WTC11 (cell line): ENCODE results near the gene ACTL7A. TPM values are rescaled to one million over a fixed set of nuclear protein-coding genes. Genes with fewer than 3 reads are reported as not detected.

Source experiments
- ATAC-seq: fragments of 200-7000 bp; cut with Tn5 transposase; 2 replicates; pipeline ENCODE4 v1.10.0; 2021; ENCODE audit warnings: mild to moderate bottlenecking, moderate library complexity
- CTCF ChIA-PET: fragments of 300-600 bp; sonication (Branson Sonifier 250); formaldehyde crosslinking; loops from one replicate; lab custom pipeline; 2021; ENCODE audit warnings: antibody characterized with exemption; lab: Charles Lee
- POLR2A ChIA-PET: fragments of 350-600 bp; sonication (Branson Sonifier 250); formaldehyde crosslinking; loops from one replicate; lab custom pipeline; 2021; ENCODE audit warnings: antibody characterized with exemption; lab: Charles Lee
- DNase-seq: peaks from one replicate; pipeline ENCODE4 v3.0.0; 2021; ENCODE audit warnings: low spot score
- H3K27ac Mint-ChIP-seq: 2 replicates; pipeline ENCODE4 v1.8.0; 2021; ENCODE audit warnings: mixed read lengths
- H3K27me3 Mint-ChIP-seq: 2 replicates; pipeline ENCODE4 v1.8.0; 2021; ENCODE audit warnings: low read depth, mild to moderate bottlenecking, moderate library complexity, mixed read lengths
- H3K36me3 Mint-ChIP-seq: 2 replicates; pipeline ENCODE4 v1.8.0; 2021; ENCODE audit warnings: mixed read lengths
- H3K4me1 Mint-ChIP-seq: 2 replicates; pipeline ENCODE4 v1.8.0; 2022; ENCODE audit warnings: mixed read lengths
- H3K4me3 Mint-ChIP-seq: 2 replicates; pipeline ENCODE4 v1.8.0; 2021; ENCODE audit warnings: mild to moderate bottlenecking, moderate library complexity, mixed read lengths
- H3K9me3 Mint-ChIP-seq: 2 replicates; pipeline ENCODE4 v1.8.0; 2021; ENCODE audit warnings: mixed read lengths
- AFF4 ChIP-seq: sonication (generic); formaldehyde crosslinking; IDR thresholded peaks from 2 replicates; pipeline ENCODE4 v1.8.1; 2023; ENCODE audit warnings: mild to moderate bottlenecking, missing genetic modification reagents, borderline replicate concordance
- ELF4 ChIP-seq: sonication (generic); formaldehyde crosslinking; IDR thresholded peaks from 2 replicates; pipeline ENCODE4 v1.8.1; 2022; ENCODE audit warnings: low read depth, mild to moderate bottlenecking, moderate library complexity, missing genetic modification reagents
- FOXK1 ChIP-seq: sonication (generic); formaldehyde crosslinking; IDR thresholded peaks from 2 replicates; pipeline ENCODE4 v1.8.0; 2022; ENCODE audit warnings: mild to moderate bottlenecking, moderate library complexity, missing genetic modification reagents
- FOXP1 ChIP-seq: sonication (generic); formaldehyde crosslinking; IDR thresholded peaks from 2 replicates; pipeline ENCODE4 v1.8.0; 2022; ENCODE audit warnings: missing genetic modification reagents, mild to moderate bottlenecking, moderate library complexity, borderline replicate concordance
- GRHL2 ChIP-seq: fragments of 250-450 bp; sonication (Bioruptor Pico); IDR thresholded peaks from 2 replicates; pipeline ENCODE4 v1.8.0; 2022; ENCODE audit warnings: mild to moderate bottlenecking, moderate library complexity; ENCODE audit not compliant: insufficient replicate concordance, severe bottlenecking
- JAZF1 ChIP-seq: fragments of 250-450 bp; sonication (Bioruptor Pico); IDR thresholded peaks from 2 replicates; pipeline ENCODE4 v1.9.0; 2021; ENCODE audit warnings: moderate library complexity, mild to moderate bottlenecking, inconsistent platforms
- JUN ChIP-seq: sonication (generic); formaldehyde crosslinking; IDR thresholded peaks from 2 replicates; pipeline ENCODE4 v1.8.0; 2023; ENCODE audit warnings: mild to moderate bottlenecking, missing genetic modification reagents
- MYBL2 ChIP-seq: sonication (generic); formaldehyde crosslinking; IDR thresholded peaks from 2 replicates; pipeline ENCODE4 v1.8.1; 2023; ENCODE audit warnings: mild to moderate bottlenecking, moderate library complexity, missing genetic modification reagents
- RELA ChIP-seq: sonication (generic); formaldehyde crosslinking; IDR thresholded peaks from 2 replicates; pipeline ENCODE4 v1.8.1; 2022; ENCODE audit warnings: missing genetic modification reagents, mild to moderate bottlenecking, borderline replicate concordance
- STAT6 ChIP-seq: sonication (generic); formaldehyde crosslinking; conservative IDR thresholded peaks from 2 replicates; pipeline ENCODE4 v1.8.1; 2023; ENCODE audit warnings: mild to moderate bottlenecking, low read depth, missing genetic modification reagents, moderate library complexity
- TEAD1 ChIP-seq: sonication (generic); formaldehyde crosslinking; IDR thresholded peaks from 2 replicates; pipeline ENCODE4 v1.8.0; 2022; ENCODE audit warnings: mild to moderate bottlenecking, missing genetic modification reagents
- ZNF425 ChIP-seq: fragments of 250-450 bp; sonication (Bioruptor Pico); conservative IDR thresholded peaks from 2 replicates; pipeline ENCODE4 v1.9.0; 2021; ENCODE audit warnings: mild to moderate bottlenecking
- ZNF671 ChIP-seq: fragments of 250-450 bp; sonication (Bioruptor Pico); IDR thresholded peaks from 2 replicates; pipeline ENCODE4 v1.8.0; 2021; ENCODE audit warnings: mild to moderate bottlenecking
- ZSCAN18 ChIP-seq: fragments of 250-450 bp; sonication (Bioruptor Pico); IDR thresholded peaks from 2 replicates; pipeline ENCODE4 v2.1.2; 2022; ENCODE audit warnings: mild to moderate bottlenecking, moderate library complexity
- total RNA-seq: library from RNA; stranded (reverse); gene quantifications from 3 replicates; pipeline ENCODE4 v1.2.3, GENCODE V29; 2021
- TF ChIP-seq, protein P1 (sequence below): sonication (generic); formaldehyde crosslinking; IDR thresholded peaks from 2 replicates; pipeline ENCODE4 v1.8.1; 2023; ENCODE audit warnings: mild to moderate bottlenecking, missing genetic modification reagents
- TF ChIP-seq, protein P2 (sequence below): fragments of 250-450 bp; sonication (Bioruptor Pico); IDR thresholded peaks from 2 replicates; pipeline ENCODE4 v1.9.0; 2021; ENCODE audit warnings: mild to moderate bottlenecking
- TF ChIP-seq, protein P3 (sequence below): sonication (generic); formaldehyde crosslinking; IDR thresholded peaks from 2 replicates; pipeline ENCODE4 v1.8.0; 2022; ENCODE audit warnings: mild to moderate bottlenecking, missing genetic modification reagents

Gene ACTL7A
- total RNA-seq, 1 experiment from 2014 or later, result not detected

GRCh38 chr9:108831496-108832178 is 30.4 kb upstream of the ACTL7A start (continued):
- TF ChIP-seq GRHL2 (CRISPR knock-in tag), result no peak

GRCh38 chr9:108832179-108832500 is 29.9 kb upstream of the ACTL7A start:
- ATAC-seq, result no peak
- Mint-ChIP-seq H3K4me1 (peaks cover 13% of the 10 kb centered on the region), H3K27ac (no peak overlapping the region), H3K4me3 (no peak overlapping the region), H3K27me3 (no peaks in the 10 kb centered on the region), H3K36me3 (no peaks in the 10 kb centered on the region), H3K9me3 (peaks cover 3% of the 10 kb centered on the region; the same call in 1 of the 2 replicates)
- CTCF ChIA-PET, result no interaction called here
- DNase-seq, result no peak
- POLR2A ChIA-PET, result no interaction called here
- TF ChIP-seq FOXK1 (CRISPR knock-in tag) (no peak), STAT6 (no peak), ZSCAN18 (CRISPR knock-in tag) (no peak), GRHL2 (CRISPR knock-in tag) (no peak), JAZF1 (no peak), ZNF671 (no peak), ZNF425 (CRISPR knock-in tag) (no peak), AFF4 (CRISPR knock-in tag) (no peak), MYBL2 (no peak), RELA (CRISPR knock-in tag) (no peak), JUN (CRISPR knock-in tag) (no peak), TEAD1 (CRISPR knock-in tag) (no peak), ELF4 (CRISPR knock-in tag) (no peak), FOXP1 (no peak)
- TF ChIP-seq, protein P1, sequence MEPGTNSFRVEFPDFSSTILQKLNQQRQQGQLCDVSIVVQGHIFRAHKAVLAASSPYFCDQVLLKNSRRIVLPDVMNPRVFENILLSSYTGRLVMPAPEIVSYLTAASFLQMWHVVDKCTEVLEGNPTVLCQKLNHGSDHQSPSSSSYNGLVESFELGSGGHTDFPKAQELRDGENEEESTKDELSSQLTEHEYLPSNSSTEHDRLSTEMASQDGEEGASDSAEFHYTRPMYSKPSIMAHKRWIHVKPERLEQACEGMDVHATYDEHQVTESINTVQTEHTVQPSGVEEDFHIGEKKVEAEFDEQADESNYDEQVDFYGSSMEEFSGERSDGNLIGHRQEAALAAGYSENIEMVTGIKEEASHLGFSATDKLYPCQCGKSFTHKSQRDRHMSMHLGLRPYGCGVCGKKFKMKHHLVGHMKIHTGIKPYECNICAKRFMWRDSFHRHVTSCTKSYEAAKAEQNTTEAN (CRISPR knock-in tag), result no peak
- TF ChIP-seq, protein P2, sequence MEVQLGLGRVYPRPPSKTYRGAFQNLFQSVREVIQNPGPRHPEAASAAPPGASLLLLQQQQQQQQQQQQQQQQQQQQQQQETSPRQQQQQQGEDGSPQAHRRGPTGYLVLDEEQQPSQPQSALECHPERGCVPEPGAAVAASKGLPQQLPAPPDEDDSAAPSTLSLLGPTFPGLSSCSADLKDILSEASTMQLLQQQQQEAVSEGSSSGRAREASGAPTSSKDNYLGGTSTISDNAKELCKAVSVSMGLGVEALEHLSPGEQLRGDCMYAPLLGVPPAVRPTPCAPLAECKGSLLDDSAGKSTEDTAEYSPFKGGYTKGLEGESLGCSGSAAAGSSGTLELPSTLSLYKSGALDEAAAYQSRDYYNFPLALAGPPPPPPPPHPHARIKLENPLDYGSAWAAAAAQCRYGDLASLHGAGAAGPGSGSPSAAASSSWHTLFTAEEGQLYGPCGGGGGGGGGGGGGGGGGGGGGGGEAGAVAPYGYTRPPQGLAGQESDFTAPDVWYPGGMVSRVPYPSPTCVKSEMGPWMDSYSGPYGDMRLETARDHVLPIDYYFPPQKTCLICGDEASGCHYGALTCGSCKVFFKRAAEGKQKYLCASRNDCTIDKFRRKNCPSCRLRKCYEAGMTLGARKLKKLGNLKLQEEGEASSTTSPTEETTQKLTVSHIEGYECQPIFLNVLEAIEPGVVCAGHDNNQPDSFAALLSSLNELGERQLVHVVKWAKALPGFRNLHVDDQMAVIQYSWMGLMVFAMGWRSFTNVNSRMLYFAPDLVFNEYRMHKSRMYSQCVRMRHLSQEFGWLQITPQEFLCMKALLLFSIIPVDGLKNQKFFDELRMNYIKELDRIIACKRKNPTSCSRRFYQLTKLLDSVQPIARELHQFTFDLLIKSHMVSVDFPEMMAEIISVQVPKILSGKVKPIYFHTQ (CRISPR knock-in tag), result no peak
- TF ChIP-seq, protein P3, sequence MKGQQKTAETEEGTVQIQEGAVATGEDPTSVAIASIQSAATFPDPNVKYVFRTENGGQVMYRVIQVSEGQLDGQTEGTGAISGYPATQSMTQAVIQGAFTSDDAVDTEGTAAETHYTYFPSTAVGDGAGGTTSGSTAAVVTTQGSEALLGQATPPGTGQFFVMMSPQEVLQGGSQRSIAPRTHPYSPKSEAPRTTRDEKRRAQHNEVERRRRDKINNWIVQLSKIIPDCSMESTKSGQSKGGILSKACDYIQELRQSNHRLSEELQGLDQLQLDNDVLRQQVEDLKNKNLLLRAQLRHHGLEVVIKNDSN (CRISPR knock-in tag), result no peak
